ENCODE data around the gene HSH2D.

Gene HSH2D

DNA sequence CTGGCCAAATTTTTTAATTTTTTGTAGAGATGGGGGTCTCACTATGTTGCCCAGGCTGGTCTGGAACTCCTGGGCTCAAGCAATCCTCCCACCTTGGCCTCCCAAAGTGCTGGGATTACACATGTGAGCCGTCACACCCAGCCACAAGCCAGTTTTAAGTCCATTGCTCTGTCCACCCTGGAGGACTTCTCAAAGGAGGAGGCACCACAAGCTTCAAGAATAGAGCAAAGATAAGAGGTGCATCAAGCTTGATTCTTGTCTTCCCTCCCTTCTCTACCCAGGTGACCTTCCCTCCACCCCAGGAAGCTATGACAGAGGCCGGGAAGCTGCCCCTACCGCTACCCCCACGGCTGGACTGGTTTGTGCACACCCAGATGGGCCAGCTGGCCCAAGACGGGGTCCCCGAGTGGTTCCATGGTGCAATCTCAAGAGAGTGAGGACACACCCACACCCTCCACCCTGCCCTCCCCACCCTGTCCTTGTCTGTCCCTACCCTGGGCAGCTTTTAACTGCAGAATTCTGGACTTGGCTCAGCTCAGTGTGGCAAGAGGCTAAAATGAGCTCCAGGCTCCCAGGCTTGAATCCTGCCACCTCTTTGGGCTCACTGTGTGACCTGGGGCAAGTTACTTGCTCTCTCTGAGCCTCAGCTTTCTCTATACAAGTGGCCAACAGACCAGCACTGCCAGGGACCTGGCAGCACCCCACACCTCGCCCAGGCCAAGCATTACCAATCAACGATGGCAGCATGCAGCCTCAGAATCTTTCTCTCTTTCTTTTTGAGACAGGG is 5.2 kb downstream of the HSH2D start:
- DNase-seq (ENCODE audit: low spot score), result no peak
- TF ChIP-seq, protein P1, sequence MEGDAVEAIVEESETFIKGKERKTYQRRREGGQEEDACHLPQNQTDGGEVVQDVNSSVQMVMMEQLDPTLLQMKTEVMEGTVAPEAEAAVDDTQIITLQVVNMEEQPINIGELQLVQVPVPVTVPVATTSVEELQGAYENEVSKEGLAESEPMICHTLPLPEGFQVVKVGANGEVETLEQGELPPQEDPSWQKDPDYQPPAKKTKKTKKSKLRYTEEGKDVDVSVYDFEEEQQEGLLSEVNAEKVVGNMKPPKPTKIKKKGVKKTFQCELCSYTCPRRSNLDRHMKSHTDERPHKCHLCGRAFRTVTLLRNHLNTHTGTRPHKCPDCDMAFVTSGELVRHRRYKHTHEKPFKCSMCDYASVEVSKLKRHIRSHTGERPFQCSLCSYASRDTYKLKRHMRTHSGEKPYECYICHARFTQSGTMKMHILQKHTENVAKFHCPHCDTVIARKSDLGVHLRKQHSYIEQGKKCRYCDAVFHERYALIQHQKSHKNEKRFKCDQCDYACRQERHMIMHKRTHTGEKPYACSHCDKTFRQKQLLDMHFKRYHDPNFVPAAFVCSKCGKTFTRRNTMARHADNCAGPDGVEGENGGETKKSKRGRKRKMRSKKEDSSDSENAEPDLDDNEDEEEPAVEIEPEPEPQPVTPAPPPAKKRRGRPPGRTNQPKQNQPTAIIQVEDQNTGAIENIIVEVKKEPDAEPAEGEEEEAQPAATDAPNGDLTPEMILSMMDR (IDR thresholded peaks at IDR 0.05; ENCODE audit: extremely low read depth, missing control alignments), result no peak

GRCh38 chr19:16153582-16154336 is 10.3 kb downstream of the HSH2D start:
- TF ChIP-seq, protein P1 (IDR thresholded peaks at IDR 0.05; ENCODE audit: extremely low read depth, missing control alignments), result no peak
- DNase-seq (ENCODE audit: low spot score), result no peak

- DNase-seq (ENCODE audit: low spot score), result no peak
- TF ChIP-seq, protein P1 (IDR thresholded peaks at IDR 0.05; ENCODE audit: extremely low read depth, missing control alignments), result no peak
Measured at GRCh38 chr19:16154557-16154956, 11.1 kb downstream of the HSH2D start.

- TF ChIP-seq, protein P1 (IDR thresholded peaks at IDR 0.05; ENCODE audit: extremely low read depth, missing control alignments), result no peak
- no peak for DNase-seq (ENCODE audit: low spot score)
Measured at GRCh38 chr19:16155128-16155527, 11.6 kb downstream of the HSH2D start.

- DNase-seq (ENCODE audit: low spot score), result no peak
- TF ChIP-seq, protein P1 (IDR thresholded peaks at IDR 0.05; ENCODE audit: extremely low read depth, missing control alignments), result no peak
Measured at GRCh38 chr19:16156904-16157303, 13.4 kb downstream of the HSH2D start.

DNA sequence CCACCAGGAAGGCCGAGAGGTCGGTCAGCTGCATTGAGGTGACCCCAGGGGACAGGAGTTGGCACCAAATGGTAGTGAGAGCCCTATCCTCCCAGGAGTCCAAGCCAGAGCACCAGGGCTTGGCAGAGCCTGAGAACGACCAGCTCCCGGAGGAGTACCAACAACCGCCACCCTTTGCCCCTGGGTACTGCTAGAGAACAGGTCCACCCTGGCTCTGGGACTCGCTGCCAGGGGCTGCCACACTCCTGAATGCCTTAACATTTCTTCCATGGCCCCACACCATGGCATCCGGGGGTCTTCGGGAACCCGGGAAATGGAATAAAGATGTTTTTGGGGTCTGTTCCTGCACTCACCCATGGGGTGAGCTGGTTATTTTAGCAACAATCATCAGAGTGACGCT is 14.1 kb downstream of the HSH2D start:
- TF ChIP-seq, protein P1 (IDR thresholded peaks at IDR 0.05; ENCODE audit: extremely low read depth, missing control alignments), result no peak

GRCh38 chr19:16159655-16160054 is 16.2 kb downstream of the HSH2D start:
- TF ChIP-seq, protein P1 (IDR thresholded peaks at IDR 0.05; ENCODE audit: extremely low read depth, missing control alignments), result no peak
- DNase-seq (ENCODE audit: low spot score), result no peak

More for the DNA sequence above, 14.1 kb downstream of the HSH2D start:
- no peak for DNase-seq (ENCODE audit: low spot score)

Measured in GM20000 (cell line).